Parathyroid adenoma (tissue), 2 donors: ENCODE measurements around the gene RAB36.

Experiments used
- H2AFZ ChIP-seq: fragments of 300-600 bp; sonication (generic); one replicate; pipeline ENCODE4 v1.7.0; 2017; ENCODE audit warnings: antibody characterized with exemption, mild to moderate bottlenecking
- H3K27ac ChIP-seq: fragments of 300-600 bp; sonication (generic); one replicate; pipeline ENCODE4 v1.7.0; 2017
- H3K27me3 ChIP-seq: fragments of 300-600 bp; sonication (generic); one replicate; pipeline ENCODE4 v1.7.0; 2017; ENCODE audit warnings: low read length; ENCODE audit not compliant: control insufficient read depth, insufficient read depth
- H3K36me3 ChIP-seq: fragments of 300-600 bp; sonication (generic); one replicate; pipeline ENCODE4 v1.7.0; 2017; ENCODE audit warnings: low read length; ENCODE audit not compliant: control insufficient read depth, insufficient read depth
- H3K4me1 ChIP-seq: fragments of 300-600 bp; sonication (generic); one replicate; pipeline ENCODE4 v1.7.0; 2017; ENCODE audit warnings: control low read depth
- H3K4me2 ChIP-seq: fragments of 300-600 bp; sonication (generic); one replicate; pipeline ENCODE4 v1.7.0; 2017; ENCODE audit warnings: low read length
- H3K4me3 ChIP-seq: fragments of 300-600 bp; sonication (generic); one replicate; pipeline ENCODE4 v1.7.0; 2017; ENCODE audit warnings: low read depth, low read length
- H3K79me2 ChIP-seq: fragments of 300-600 bp; sonication (generic); one replicate; pipeline ENCODE4 v1.7.0; 2017; ENCODE audit warnings: control low read depth
- H3K9ac ChIP-seq: fragments of 300-600 bp; sonication (generic); one replicate; pipeline ENCODE4 v1.7.0; 2017; ENCODE audit warnings: mild to moderate bottlenecking
- H3K9me3 ChIP-seq: fragments of 300-600 bp; sonication (generic); one replicate; pipeline ENCODE4 v1.7.0; 2017; ENCODE audit warnings: low read length; ENCODE audit not compliant: control insufficient read depth
- TF ChIP-seq, protein P1 (sequence below): fragments of 300-600 bp; sonication (generic); IDR thresholded peaks from one replicate; pipeline ENCODE4 v1.7.0; 2017; ENCODE audit warnings: antibody characterized with exemption, mild to moderate bottlenecking
- donor health status: primary hyperparathyroidism.

RAB36 gene

DNA sequence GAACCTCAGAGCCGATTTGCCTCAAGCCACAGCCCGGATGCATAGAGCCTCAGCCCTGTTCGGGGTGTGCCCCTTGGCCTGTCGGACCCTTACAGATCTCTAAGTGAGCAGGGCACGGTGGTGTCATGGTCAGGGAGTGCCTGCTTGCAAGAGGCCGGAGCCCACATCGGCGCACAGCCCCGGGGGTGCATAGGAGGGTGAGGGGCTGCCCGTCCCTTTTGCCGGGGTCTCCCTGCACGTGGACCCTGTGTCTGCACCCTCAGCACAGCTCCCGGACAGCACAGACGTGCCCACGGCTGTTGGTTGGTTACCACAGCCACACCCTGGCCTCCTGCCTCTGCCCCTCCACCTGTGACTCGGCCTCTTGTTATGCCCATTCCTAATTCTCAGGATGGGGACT lies 6.5 kb downstream of the RAB36 start:
- no peak overlapping the region for H3K4me3 ChIP-seq
- H3K9ac ChIP-seq: no peak overlapping the region
- no peak overlapping the region for H3K4me2 ChIP-seq
- no peaks in the 10 kb centered on the region for H3K27me3 ChIP-seq
- peaks cover under 1% of the 10 kb centered on the region for H3K4me1 ChIP-seq
- H3K9me3 ChIP-seq: no peaks in the 10 kb centered on the region
- no peak overlapping the region for H2AFZ ChIP-seq
- no peaks in the 10 kb centered on the region for H3K36me3 ChIP-seq
- TF ChIP-seq, protein P1, sequence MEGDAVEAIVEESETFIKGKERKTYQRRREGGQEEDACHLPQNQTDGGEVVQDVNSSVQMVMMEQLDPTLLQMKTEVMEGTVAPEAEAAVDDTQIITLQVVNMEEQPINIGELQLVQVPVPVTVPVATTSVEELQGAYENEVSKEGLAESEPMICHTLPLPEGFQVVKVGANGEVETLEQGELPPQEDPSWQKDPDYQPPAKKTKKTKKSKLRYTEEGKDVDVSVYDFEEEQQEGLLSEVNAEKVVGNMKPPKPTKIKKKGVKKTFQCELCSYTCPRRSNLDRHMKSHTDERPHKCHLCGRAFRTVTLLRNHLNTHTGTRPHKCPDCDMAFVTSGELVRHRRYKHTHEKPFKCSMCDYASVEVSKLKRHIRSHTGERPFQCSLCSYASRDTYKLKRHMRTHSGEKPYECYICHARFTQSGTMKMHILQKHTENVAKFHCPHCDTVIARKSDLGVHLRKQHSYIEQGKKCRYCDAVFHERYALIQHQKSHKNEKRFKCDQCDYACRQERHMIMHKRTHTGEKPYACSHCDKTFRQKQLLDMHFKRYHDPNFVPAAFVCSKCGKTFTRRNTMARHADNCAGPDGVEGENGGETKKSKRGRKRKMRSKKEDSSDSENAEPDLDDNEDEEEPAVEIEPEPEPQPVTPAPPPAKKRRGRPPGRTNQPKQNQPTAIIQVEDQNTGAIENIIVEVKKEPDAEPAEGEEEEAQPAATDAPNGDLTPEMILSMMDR: no peak
- H3K27ac ChIP-seq: no peak overlapping the region
- no peaks in the 10 kb centered on the region for H3K79me2 ChIP-seq

DNA sequence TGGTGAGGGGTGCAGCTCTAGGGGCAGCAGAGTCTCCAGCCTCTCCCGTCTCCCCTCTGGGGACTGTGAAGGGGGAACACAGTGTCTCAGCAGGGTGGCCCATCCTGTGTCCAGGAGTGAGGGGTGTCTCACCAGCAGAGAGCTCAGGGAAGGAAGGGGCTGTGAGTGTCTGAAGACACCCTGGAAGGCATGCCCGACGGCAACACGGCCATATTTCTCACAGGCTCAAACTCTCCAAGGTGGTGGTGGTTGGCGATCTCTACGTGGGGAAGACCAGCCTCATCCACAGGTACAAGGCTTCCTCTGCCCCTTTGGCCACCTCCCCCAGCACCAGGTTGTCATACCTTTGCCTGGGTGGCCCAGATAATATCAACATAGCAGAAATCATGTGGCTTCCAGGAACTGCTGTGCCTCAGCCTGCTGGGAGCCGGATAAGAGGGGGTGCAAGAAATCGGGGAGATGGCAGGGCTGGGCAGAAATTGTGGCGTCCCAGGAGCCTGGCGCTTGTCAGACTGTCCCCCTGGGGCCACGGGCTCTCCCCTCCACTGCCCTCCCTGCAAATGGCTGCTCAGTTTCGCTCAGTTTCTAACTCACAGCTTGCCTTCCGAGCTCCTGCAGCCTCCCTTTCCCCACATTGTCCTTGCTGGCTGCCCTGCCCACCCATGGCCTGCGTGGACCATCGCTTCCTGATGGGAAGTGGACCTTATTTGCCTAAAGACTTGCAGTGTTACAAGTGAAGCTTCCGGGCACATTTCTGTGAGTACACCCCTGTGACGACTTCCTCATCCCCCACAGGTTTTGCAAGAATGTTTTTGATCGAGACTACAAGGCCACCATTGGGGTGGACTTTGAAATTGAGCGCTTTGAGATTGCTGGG lies 7.2 kb downstream of the RAB36 start:
- no peaks in the 10 kb centered on the region for H3K36me3 ChIP-seq
- H3K4me3 ChIP-seq: no peak overlapping the region
- H2AFZ ChIP-seq: no peak overlapping the region
- H3K9ac ChIP-seq: no peak overlapping the region
- no peaks in the 10 kb centered on the region for H3K27me3 ChIP-seq
- TF ChIP-seq, protein P1: no peak
- no peaks in the 10 kb centered on the region for H3K9me3 ChIP-seq
- no peak overlapping the region for H3K27ac ChIP-seq
- no peaks in the 10 kb centered on the region for H3K79me2 ChIP-seq
- no peaks in the 10 kb centered on the region for H3K4me1 ChIP-seq
- H3K4me2 ChIP-seq: no peak overlapping the region

DNA sequence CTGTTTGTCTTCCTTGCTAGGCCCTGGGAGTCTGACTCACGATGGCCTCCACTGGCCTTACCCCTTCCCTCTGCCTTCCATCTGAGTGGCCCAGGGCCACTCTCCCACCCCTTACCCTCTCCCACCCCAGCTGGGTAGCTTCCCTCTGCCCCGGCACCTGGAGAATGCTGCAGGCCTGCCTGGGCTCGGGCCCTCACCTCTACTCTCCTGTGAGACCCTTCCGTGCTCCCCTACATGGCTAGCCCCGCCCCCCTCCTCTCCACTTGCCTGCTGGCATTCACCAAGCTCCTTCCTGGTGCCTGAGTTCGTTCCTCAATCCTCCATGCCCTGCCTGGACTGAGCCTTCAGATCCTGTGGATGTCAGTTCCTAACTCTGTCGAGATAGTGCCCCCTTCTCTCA lies 8.7 kb downstream of the RAB36 start:
- H2AFZ ChIP-seq: no peak overlapping the region
- H3K4me3 ChIP-seq: no peak overlapping the region
- no peaks in the 10 kb centered on the region for H3K36me3 ChIP-seq
- no peaks in the 10 kb centered on the region for H3K27me3 ChIP-seq
- no peaks in the 10 kb centered on the region for H3K4me1 ChIP-seq
- TF ChIP-seq, protein P1: no peak
- H3K4me2 ChIP-seq: no peak overlapping the region
- no peak overlapping the region for H3K9ac ChIP-seq
- H3K27ac ChIP-seq: no peak overlapping the region
- no peaks in the 10 kb centered on the region for H3K9me3 ChIP-seq
- H3K79me2 ChIP-seq: no peaks in the 10 kb centered on the region

DNA sequence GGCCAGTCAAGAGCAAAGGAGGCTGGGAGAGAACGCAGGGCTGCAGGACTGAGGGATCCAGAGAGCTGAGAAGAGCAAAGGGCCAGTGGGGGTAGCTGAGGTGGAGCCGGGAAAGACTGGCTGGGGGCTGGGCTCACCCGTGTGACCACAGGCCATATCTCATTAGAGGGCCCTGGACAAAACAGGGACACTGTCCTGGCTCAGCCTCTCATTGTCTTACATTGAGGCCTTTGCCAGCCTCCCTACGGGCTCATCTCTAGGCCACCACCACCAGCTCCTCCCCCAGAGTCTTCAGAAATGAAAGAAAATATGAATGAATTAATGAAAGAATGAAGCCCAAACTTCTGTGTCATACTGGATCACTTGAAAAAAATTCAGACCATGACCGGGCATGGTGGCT lies 9.2 kb downstream of the RAB36 start:
- Histone ChIP-seq H3K79me2 (no peaks in the 10 kb centered on the region), H3K27me3 (no peaks in the 10 kb centered on the region), H2AFZ (no peak overlapping the region), H3K4me1 (no peaks in the 10 kb centered on the region), H3K27ac (no peak overlapping the region), H3K4me2 (no peak overlapping the region), H3K9me3 (no peaks in the 10 kb centered on the region), H3K36me3 (no peaks in the 10 kb centered on the region), H3K4me3 (no peak overlapping the region), H3K9ac (no peak overlapping the region)
- TF ChIP-seq, protein P1: no peak

DNA sequence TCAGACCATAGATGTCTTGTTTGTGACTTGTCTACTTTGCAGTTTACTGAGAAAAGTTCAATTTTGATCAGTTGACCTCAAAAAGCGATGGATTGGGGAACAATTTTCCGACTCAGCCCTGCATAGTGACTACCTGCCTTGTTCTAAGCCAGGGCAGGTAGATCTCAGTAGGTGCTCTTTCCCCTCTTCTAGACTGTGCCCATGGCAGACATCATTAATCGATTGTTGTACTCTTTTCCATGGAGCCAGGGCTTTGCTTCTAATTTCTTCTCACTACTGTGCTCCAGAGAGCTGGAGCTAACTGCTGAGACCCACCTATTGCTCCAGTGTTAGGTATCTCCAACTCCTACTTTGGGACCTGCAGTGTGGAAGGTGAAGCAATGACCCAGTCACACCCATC lies 9.9 kb downstream of the RAB36 start:
- Histone ChIP-seq H3K36me3 (no peaks in the 10 kb centered on the region), H3K27ac (no peak overlapping the region), H3K4me3 (no peak overlapping the region), H3K27me3 (no peaks in the 10 kb centered on the region), H3K4me1 (no peaks in the 10 kb centered on the region), H3K4me2 (no peak overlapping the region), H3K9ac (no peak overlapping the region), H3K79me2 (no peaks in the 10 kb centered on the region), H3K9me3 (no peaks in the 10 kb centered on the region), H2AFZ (no peak overlapping the region)
- TF ChIP-seq, protein P1: no peak
